ENCODE results near the gene TADA1.
"Not testable (repeated sequence)": the region's sequence is repeated elsewhere in the genome, so short reads cannot be mapped to it uniquely, and the experiment has no call there.

Gene TADA1

DNA sequence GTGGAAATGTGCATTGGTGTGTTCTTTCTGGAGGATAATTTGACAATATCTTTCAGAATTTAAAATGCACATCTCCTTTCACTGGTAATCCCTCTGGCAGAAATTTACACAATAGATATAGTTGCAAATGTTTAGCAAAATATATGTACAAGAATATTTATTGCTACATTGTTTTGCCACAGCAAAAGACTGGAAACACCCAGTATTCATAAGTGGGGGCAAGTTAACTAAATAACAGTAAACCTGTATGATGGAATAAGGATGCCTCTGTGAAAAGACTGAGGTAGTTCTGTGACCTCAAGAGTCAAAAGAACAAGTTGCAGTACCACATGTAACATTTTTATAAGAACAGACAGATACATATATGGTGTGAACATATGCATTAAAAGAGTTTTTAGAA, 13.7 kb upstream of the TADA1 start:
- DNase-seq = no peak

DNA sequence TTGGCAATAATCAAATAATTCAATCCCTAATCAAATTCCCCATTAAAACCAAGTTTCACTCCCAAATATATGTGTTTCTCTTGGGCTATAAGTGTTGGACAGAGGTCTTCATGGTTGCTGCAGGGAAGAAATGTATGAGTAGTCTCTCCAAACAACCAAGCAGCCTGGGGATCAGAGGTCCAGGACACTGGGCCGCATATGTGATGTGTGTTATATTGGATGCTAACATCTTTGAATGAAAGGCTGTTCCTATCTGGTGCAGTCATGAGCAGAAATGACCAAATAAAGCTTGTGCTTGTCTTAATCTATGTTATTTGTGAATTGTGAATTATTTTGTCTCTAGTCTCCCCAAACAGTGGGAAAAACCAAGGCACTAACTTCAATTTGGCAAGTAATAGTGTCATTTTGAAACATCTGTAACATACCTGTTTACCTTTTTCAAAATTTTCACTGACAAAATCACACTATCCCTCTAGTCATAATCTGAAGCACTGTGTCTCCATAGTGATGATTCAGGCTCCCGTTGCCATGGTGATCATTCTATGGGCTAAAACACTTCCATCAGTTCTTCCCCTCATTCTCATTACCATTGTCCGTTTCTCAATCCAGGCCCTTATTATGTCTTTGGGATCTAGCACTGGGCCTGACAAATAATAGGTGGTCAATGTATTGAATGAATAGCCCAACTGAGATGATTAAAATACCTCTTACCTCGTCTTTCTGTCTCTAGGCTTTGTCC, 12.5 kb upstream of the TADA1 start:
- peak; percentile 1 for DNase-seq

DNA sequence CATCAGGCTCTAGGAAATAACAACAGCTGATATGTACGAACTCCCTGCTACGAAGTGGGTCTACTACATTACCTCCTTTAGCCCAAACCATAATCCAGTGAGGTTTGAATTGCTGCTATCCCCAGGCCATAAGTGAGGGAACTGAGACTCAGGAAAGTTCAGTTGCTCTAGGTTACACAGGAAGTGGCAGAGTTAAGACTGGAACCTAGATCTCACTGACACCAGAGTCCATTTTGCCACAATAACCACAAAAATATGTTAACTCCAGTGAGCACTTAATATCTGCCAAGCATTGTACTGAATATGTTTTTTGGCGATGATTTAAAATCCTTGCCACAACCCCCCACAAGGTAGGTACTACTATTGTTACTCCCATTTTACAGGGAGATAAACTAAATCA, 8.9 kb upstream of the TADA1 start:
- no peak for DNase-seq

DNA sequence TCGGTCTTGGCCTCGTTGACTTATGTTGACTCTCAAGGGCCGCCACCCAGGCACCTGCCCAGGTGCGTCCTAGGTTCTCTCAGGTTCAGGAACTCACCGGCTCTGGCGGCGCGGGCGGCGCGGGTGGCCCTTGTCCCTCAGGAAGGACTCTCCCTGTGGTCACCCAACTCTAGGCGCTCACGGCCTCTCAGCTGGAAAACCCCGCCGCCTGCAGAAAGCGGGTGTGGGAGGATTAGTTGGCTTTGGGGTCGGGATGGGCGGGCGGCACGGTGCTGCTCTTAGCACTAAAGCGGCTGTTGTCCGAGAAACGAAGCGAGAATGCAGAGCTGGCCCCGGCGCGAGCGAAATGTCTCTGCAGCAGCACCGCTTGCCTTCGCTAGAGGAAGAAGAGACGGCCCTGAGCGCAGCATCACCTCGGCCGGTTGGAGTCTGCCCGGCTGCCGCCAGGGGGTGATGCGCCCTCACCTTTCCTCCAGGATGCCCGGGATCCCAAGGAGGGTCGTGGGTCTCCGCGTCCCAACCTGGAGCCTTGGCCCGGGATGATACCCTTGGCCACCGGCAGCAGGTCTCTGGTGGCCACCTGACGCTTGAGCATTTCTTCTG, 8.1 kb upstream of the TADA1 start:
- no peak for DNase-seq

DNA sequence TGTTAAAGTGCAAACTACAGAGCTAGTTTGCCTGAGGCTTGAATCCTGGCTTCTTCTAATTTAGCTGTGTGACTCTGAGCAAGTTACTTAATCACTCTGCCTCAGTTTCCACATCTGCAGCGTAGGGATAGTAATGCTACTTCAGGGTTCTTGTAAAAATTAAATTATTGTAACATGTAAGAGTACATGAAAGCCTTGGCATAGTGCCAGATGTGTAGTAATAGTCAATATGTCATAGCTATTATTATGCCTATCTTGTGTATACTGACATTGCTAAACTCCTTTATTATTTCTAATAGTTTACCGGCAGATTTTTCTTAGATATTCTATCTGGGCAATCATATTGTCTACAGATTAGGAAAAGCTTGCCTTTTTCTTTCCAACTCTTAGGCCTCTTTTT, 6.8 kb upstream of the TADA1 start:
- DNase-seq = no peak

DNA sequence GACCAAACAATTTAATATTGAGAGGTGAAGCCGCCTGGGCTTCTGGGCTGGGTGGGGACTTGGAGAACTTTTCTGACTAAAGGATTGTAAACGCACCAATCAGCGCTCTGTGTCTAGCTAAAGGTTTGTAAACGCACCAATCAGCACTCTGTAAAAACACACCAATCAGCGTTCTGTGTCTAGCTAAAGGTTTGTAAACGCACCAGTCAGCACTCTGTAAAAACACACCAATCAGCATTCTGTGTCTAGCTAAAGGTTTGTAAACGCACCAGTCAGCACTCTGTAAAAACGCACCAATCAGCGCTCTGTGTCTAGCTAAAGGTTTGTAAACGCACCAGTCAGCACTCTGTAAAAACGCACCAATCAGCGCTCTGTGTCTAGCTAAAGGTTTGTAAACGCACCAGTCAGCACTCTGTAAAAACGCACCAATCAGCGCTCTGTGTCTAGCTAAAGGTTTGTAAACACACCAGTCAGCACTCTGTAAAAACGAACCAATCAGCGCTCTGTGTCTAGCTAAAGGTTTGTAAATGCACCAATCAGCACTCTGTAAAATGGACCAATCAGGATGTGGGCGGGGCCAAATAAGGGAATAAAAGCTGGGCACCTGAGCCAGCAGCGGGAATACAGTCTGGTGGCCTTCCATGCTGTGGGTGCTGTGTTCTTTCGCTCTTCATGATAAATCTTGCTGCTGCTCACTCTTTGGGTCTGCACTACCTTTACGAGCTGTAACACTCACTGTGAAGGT, 2.3 kb upstream of the TADA1 start:
- DNase-seq = not testable (repeated sequence)

DNA sequence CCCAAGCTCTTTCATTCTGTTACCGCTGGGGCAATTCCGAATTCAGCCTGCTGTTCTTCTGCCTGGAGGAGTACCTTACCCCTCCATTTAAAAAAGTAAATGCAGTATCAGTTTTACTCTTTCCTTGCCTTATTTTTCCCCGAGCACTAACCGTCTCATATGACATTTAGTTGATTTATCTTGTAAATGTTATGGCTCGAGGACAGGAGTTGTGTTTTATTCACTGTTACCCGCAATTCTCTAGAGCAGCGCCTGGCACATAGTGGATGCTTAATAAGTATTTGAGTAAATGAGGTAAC, 425 bp upstream of the TADA1 start:
- DNase-seq = no peak

DNA sequence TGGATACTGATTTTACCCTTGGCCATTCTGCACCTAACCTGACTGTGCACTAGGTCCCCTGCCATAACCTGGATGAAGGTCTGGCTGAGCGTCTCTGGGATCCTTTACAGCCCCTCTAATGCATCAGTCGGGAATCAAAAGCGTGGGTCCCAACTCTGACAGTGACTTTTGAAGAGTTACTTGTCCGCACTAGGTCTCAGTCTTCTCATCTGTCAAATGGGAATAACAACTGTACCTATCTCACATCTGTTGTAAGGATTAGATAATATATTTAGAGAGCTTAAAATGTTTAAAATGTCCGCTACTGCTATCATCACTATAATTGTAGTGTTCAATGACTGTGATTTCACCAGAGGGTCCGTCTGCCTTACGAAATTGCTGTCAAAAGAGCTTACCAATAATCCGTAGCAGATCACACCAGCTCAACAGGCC, 746 bp downstream of the TADA1 start:
- DNase-seq = peak; percentile 26

DNA sequence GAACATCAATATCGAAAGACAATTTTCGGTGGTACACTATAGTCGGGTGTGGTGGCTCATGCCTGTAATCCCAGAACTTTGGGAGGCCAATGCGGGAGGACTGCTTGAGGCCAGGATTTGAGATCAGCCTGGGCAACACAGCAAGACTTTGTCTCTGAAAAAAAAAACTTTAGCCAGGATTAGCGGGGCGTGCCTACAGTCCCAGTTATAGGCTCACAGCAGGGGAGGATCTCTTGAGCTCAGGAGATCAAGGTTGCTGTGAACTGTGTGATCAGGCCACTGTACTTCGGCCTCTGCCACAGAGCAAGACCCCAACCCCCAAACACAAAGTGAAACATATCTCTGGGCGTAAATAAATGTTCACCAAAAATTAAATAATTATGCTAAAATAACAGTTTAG, 1.6 kb downstream of the TADA1 start:
- no peak for DNase-seq

DNA sequence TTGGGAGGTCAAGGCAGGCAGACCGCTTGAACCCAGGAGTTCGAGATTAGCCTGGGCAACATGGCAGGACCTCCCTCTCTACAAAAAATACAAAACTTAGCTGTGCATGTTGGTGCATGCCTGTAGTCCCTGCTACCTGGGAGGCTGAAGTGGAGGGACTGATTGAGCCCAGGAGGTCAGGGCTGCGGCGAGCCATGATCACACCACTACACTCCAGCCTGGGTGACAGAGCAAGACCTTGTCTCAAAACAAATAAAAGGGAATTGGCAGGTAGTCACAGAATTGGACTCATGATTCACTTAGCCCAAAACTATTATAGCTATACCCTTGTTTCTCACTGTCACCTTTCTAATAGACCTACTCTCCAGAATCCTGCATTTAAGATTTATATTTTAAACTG, 5.5 kb downstream of the TADA1 start:
- no peak for DNase-seq

DNA sequence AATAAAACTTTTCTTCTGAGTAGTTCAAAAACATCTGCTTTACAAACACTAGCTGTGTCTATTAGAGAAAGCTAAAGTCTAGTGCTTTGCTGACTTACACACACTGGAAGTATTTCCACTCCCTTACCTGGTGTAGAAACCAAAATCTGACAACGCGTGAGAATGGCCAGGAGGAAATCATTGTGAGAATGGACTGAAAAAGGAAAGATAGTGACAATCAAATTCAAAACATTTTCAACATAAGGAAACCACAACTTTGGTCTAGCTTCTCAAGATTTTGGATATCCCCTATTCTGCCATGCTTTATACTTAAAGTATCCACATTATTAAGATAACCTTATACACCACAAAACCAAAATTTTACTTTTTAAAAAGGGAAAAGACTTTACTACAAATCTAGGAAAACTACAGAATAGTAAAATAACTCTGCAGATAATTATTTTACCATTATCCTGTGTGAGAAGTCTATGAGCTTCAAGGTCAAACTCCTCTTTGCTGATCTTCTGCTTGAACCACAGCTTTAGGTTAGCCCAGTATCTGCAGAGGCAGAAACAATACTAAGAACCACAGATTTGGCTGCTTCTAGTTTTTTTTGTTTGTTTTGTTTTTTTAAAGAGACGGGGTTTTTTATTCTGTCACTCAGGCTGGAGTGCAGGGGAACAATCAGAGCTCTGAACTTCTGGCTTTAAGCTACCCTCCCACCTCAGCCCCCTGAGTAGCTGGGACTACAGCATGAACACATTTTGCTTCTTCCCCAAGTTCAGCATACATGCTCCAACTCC, 6.6 kb downstream of the TADA1 start:
- no peak for DNase-seq

DNA sequence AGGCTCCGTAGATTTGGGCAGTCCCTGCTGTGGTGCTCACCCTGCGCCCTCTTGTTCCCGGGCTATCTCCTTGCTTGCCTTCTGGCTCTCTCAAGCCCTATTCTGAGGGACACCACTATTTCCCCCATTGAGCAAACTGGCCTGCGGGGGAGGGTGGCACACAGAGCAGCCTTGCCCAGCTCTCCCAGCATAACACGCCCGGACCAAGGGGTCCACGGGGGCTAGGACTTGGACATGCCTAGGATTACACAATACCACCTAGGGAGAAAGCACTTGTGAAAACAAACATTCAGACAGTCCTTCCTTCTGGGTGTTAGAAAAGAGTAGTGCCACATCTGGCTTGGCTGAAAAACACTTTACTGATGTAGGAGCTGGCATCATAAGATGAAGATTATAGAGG, 7.4 kb downstream of the TADA1 start:
- DNase-seq = no peak

DNA sequence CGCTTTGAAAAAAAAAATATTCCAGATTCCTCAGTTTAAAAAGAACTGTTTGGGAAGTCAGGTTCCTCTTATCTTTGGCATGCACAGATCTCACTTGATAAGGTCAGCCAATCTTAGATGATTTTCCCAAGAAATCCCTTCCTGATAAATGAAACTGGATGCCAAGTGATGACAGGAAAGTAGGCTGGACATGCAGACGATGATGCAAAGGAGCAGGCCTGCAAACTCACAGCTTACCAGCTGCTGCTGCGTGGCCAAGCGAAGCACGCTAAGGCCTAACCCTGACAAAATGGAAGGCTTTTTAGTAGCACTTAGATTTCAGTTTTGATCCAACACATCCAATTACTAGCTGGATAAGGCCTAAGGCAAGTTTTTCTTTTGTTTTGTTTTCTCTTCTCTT, 10.1 kb downstream of the TADA1 start:
- no peak for DNase-seq

DNA sequence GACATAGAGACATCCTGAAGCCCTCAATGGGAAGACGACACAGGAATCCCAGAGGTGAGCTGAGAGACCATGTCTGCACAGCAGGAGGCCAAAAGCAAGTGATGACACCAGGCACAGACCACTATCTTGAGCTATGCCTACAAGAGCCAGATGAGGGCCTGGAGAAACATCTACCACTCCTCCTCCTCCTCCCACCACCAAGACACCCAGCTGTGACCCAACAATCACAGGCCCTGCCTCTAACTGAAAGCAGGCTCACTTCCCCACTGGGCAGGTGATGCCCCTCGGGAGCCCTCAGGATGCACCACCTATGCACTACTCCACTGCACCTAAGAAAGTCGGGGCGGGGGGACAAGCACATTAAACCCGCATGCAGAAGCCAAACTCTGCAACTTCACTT, 16.5 kb downstream of the TADA1 start:
- no peak for DNase-seq

DNA sequence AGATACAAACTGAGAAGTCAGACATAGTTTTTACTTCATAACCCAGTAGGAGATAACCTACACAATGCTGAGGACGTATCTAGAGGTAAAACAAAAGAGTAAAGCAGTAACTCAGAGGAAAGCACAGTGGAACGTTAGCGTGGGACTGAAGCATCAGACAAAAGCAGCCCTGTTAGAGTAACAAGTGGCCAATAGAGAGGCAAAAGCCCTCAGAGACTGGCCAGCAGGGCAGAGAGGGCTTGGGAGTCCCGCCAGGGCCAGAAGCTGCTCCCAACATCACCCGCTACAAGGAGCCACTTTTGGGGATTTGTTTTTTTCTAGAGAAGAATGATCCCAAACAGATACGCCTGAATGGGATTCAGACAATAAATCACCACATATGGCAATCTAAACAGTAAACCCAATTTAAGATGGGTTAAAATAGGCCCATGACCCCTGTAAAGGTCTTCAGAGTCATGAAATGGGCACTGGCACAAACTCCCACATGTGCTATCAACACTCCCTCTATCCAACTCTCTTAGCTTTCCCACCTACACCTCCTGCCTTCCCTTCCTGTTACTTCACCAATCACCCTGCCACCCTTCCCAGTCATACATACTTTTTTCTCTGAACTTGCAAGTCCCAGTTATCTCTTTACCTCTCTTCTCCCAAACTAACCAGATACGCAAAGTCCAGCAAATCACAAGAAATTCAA, 17.2 kb downstream of the TADA1 start:
- no peak for DNase-seq

DNA sequence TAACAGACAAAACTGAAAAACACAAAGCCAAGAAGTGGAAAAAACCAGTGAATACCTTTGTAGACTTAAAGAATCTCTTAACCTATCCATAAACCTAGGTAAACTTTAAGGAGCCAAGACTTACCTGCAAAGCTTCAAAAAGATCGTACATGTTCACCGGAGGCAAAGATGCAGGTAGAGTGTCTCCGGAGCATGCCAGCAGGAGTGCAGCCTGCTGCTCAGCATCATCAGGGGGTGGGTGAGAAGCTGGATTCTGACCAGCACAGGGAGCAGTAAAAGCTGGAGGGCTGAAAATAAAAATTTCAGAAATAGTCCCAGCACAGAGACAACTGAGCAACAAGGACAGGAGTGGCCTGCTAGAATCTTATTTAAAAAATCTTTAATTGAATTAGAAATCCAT, 18.1 kb downstream of the TADA1 start:
- DNase-seq = no peak

DNA sequence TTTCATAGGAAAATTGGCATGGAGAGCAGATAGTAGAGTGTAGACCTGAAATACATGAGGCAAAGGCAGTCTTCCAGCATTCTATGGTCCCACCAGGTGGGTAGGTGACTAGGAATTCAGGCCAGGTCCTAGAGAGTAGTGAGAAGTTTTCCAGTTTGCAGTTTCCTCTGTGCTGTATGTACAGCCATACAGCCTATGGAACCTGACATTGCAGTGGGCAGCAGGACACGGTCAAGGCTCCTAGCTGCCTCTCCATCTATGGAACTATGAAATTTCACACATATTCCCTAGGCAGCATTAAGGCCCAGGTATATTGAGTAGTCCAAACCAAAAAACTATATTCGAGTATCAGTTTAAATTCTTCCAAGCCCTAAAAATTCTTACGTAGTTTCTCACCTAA, 20.5 kb downstream of the TADA1 start:
- no peak for DNase-seq

DNA sequence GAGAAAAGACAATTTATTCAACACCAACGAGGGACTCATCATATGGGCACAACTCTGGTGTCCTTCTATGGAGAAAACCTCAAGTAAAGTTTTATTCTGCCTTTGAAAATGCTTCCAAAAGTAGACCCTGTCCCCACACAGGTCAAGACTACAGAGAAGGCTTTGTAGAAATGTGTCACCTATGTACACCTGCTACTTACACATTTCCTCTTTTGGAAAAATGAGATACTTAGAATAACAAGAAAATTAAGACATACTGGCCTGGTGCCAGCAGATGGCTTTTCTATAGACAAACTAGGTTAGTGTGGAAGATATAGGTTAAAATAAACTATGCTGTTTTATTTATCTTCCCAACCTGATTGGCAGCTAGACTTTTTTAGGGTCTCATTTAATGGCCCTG, 23.1 kb downstream of the TADA1 start:
- no peak for DNase-seq

DNA sequence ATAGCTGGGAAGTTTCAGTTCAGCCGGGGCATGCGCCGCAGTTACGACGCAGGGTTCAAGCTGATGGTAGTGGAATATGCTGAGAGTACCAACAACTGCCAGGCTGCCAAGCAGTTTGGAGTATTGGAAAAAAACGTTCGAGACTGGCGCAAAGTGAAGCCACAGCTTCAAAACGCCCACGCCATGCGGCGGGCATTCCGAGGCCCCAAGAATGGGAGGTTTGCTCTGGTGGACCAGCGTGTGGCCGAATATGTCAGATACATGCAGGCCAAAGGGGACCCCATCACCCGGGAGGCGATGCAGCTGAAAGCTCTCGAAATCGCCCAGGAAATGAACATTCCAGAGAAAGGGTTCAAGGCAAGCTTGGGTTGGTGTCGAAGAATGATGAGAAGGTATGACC, 26.9 kb downstream of the TADA1 start:
- no peak for DNase-seq

DNA sequence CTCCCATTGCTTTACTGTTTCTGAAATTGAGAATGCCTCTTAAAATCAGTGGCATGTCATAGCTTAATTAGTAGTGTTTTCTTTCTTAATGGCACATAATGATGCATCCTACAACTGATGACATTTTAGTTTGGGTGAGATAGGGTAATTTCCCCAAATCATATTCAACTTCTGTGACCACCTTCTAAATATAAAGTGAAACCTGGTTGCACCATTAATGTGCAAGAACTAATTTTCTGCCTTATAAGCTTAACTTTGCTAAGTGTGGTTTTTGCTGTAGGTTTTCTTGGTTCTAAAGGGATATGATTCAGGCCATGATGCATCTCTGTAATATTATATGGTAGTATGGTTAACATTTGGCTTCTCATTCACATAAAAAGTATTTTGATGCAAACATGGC, 27.9 kb downstream of the TADA1 start:
- no peak for DNase-seq

DNA sequence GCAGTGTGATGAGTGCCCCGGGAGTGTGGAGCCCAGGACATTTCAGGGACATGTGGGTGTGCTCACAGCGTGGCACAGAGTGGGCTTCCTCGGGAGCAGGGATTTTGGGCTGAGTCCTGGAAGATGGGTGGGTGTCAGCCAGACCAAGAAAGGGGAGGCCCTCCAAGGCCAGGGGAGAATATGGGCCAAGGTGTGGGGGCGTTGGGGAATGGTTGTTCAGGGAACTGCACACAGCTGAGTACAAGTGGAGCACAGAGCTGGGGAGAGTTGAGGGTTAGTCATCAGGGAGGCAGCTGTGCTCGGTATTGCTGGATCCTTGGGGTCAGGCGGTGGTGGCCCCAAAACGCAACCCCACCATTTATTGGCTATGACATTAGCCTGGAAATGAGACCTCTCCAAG, 31.3 kb downstream of the TADA1 start:
- DNase-seq = no peak

DNA sequence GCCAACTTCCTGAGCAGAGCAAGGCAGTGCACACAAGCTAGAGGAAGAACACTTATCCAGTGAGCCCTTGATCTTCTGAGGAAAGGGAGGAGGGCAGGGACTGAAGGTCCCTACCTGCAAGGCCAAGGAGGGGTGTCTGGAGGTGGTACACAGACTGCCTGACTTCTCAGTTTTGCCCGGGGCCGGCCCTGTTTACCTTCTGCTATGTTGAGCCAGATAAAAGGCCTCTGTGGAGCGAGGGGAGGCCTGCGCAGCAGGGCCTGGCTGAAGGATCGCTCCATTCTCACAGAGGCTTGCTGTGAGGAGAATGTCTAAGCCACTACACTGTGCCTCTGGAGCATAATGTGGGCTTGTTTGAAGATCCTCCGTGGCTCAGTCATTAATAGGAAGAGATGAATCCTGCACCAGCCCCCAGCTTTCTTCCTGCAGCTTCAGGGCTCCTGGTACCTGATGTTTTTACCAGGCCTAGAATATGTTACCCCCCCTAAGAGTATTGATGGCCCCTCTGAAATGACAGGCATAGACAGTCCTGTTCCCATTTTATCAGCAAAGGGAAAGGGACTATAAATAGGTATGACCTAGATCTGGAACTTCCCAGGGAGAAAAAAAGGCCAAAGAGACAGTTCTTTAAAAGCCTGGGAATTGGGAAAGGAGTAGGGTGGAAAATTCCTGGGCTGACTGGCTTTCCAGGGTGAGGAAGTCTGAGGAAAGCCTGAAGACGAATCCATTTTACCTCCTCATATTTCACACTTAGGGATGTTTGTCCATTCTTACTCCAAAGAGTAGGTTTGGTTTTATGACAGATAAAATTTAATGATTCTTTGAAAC, 32.1 kb downstream of the TADA1 start:
- no peak for DNase-seq
